ENCODE data around the gene CDKN2D. TPM values are rescaled to one million over a fixed set of nuclear protein-coding genes. Genes with fewer than 3 reads are reported as not detected.

Gene CDKN2D
- total RNA-seq, 1 experiment from 2014 or later = 13.8 TPM

DNA sequence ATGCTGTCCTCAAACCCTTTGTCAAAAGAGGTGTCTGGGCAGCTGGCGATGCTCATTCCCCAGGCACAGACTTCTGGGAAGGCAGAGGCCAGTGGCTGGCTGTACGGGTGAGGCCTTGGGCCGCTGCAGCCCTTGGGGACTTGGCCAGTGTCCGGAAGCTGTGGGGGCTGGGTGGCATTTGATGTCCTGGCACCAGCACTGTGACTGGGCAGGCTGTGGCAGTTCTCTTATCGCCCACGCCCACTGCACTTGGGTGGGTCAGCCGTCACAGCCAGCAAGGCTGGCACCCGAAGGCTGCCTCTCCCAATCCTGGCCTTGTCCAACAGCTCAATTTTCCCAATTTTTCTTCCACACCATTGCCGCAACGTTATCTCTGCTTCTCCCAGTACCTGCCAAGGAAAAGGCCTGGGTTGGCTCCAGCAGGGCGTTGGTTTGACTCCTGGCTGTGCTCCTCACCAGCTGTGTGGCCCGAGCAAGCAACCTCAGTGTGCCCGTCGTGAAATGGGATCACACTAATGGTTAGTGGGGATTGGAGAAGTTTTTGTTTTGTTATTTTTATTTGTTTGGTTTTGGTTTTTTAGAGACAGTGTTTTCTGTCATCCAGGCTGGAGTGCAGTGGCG is 43.8 kb upstream of the CDKN2D start:
- Histone ChIP-seq H3K9me3 (ENCODE audit: control insufficient read depth in 1 of 2, insufficient read depth in 1 of 2, low read depth in 1 of 2, low read length in 2 of 2) (no peaks in the 10 kb centered on the region), H3K27ac (ENCODE audit: low read depth, low read length) (no peak overlapping the region), H4K20me1 (ENCODE audit: insufficient read depth) (no peaks in the 10 kb centered on the region), H3K27me3 (ENCODE audit: insufficient read depth, low read length) (no peaks in the 10 kb centered on the region), H3K9me2 (ENCODE audit: insufficient read depth) (no peaks in the 10 kb centered on the region), H3K79me2 (ENCODE audit: insufficient read depth, low read length) (no peaks in the 10 kb centered on the region), H3K36me3 (ENCODE audit: control insufficient read depth in 1 of 2, insufficient read depth in 2 of 2, low read length in 2 of 2) (no peaks in the 10 kb centered on the region), H3K4me1 (ENCODE audit: control insufficient read depth in 1 of 2, insufficient read depth in 2 of 2, low read length in 2 of 2) (peaks cover 16 to 28% of the 10 kb centered on the region in 2 experiments), H3K9ac (ENCODE audit: low read length) (no peak overlapping the region), H3K4me3 (replicated peaks in 1 of 2; ENCODE audit: low read depth in 1 of 2, low read length in 2 of 2) (no peak overlapping the region), H3K4me2 (ENCODE audit: low read length) (no peak overlapping the region), H2AFZ (ENCODE audit: low read depth, low read length, poor library complexity, severe bottlenecking) (no peak overlapping the region)
- POLR2A ChIA-PET = no interaction called here
- RAD21 ChIA-PET (ENCODE audit: low non-redundant PET in 1 of 2, low total read pairs in 2 of 2, uncharacterized antibody in 2 of 2, unreplicated experiment in 2 of 2) = no interaction called here
- CTCF ChIA-PET = no interaction called here
- no peak for TF ChIP-seq SP1 (IDR thresholded peaks at IDR 0.05; ENCODE audit: low read depth)
- no peak for TF ChIP-seq ELF1 (IDR thresholded peaks at IDR 0.05; ENCODE audit: borderline replicate concordance, low read depth)
- no peak for TF ChIP-seq CBX3 (IDR thresholded peaks at IDR 0.05; ENCODE audit: low read depth)
- TF ChIP-seq, protein P1, sequence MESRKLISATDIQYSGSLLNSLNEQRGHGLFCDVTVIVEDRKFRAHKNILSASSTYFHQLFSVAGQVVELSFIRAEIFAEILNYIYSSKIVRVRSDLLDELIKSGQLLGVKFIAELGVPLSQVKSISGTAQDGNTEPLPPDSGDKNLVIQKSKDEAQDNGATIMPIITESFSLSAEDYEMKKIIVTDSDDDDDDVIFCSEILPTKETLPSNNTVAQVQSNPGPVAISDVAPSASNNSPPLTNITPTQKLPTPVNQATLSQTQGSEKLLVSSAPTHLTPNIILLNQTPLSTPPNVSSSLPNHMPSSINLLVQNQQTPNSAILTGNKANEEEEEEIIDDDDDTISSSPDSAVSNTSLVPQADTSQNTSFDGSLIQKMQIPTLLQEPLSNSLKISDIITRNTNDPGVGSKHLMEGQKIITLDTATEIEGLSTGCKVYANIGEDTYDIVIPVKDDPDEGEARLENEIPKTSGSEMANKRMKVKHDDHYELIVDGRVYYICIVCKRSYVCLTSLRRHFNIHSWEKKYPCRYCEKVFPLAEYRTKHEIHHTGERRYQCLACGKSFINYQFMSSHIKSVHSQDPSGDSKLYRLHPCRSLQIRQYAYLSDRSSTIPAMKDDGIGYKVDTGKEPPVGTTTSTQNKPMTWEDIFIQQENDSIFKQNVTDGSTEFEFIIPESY (IDR thresholded peaks at IDR 0.05; ENCODE audit: extremely low read depth, insufficient replicate concordance, low read length) = no peak
- no peak for TF ChIP-seq YY1 (IDR thresholded peaks at IDR 0.05; ENCODE audit: extremely low read depth, insufficient replicate concordance, low read depth, low read length)
- no peak for TF ChIP-seq SIN3A (IDR thresholded peaks at IDR 0.05; ENCODE audit: low read depth)
- TF ChIP-seq POLR2A (IDR thresholded peaks at IDR 0.05; ENCODE audit: borderline replicate concordance, extremely low read depth, insufficient read depth, insufficient read length) = no peak
- no peak for TF ChIP-seq FOSL1 (IDR thresholded peaks at IDR 0.05; ENCODE audit: low read depth)
- DNase-seq (ENCODE audit: low read depth, low spot score) (no peak), ATAC-seq (no peak)
- BruUV-seq (replicated peaks) = no TSS peak
- intact Hi-C loops (cut with micrococcal nuclease) = no loop called here

- POLR2A ChIA-PET = no interaction called here
- Histone ChIP-seq H3K36me3 (ENCODE audit: control insufficient read depth in 1 of 2, insufficient read depth in 2 of 2, low read length in 2 of 2) (no peaks in the 10 kb centered on the region), H3K9me3 (ENCODE audit: control insufficient read depth in 1 of 2, insufficient read depth in 1 of 2, low read depth in 1 of 2, low read length in 2 of 2) (no peaks in the 10 kb centered on the region), H4K20me1 (ENCODE audit: insufficient read depth) (no peaks in the 10 kb centered on the region), H3K4me1 (ENCODE audit: control insufficient read depth in 1 of 2, insufficient read depth in 2 of 2, low read length in 2 of 2) (peaks cover 9 to 21% of the 10 kb centered on the region in 2 experiments), H3K79me2 (ENCODE audit: insufficient read depth, low read length) (no peaks in the 10 kb centered on the region), H3K4me2 (ENCODE audit: low read length) (no peak overlapping the region), H3K4me3 (replicated peaks in 1 of 2; ENCODE audit: low read depth in 1 of 2, low read length in 2 of 2) (no peak overlapping the region), H3K9me2 (ENCODE audit: insufficient read depth) (no peaks in the 10 kb centered on the region), H3K27ac (ENCODE audit: low read depth, low read length) (no peak overlapping the region), H2AFZ (ENCODE audit: low read depth, low read length, poor library complexity, severe bottlenecking) (no peak overlapping the region), H3K9ac (ENCODE audit: low read length) (no peak overlapping the region), H3K27me3 (ENCODE audit: insufficient read depth, low read length) (no peaks in the 10 kb centered on the region)
- RAD21 ChIA-PET (ENCODE audit: low non-redundant PET in 1 of 2, low total read pairs in 2 of 2, uncharacterized antibody in 2 of 2, unreplicated experiment in 2 of 2) = no interaction called here
- DNase-seq (ENCODE audit: low read depth, low spot score) (no peak), ATAC-seq (no peak)
- CTCF ChIA-PET = no interaction called here
- no peak for TF ChIP-seq EZH2 (IDR thresholded peaks at IDR 0.05)
- no peak for TF ChIP-seq POLR2A (IDR thresholded peaks at IDR 0.05; ENCODE audit: borderline replicate concordance, extremely low read depth, insufficient read depth, insufficient read length)
- TF ChIP-seq SP1 (IDR thresholded peaks at IDR 0.05; ENCODE audit: low read depth) = no peak
- TF ChIP-seq, protein P2, sequence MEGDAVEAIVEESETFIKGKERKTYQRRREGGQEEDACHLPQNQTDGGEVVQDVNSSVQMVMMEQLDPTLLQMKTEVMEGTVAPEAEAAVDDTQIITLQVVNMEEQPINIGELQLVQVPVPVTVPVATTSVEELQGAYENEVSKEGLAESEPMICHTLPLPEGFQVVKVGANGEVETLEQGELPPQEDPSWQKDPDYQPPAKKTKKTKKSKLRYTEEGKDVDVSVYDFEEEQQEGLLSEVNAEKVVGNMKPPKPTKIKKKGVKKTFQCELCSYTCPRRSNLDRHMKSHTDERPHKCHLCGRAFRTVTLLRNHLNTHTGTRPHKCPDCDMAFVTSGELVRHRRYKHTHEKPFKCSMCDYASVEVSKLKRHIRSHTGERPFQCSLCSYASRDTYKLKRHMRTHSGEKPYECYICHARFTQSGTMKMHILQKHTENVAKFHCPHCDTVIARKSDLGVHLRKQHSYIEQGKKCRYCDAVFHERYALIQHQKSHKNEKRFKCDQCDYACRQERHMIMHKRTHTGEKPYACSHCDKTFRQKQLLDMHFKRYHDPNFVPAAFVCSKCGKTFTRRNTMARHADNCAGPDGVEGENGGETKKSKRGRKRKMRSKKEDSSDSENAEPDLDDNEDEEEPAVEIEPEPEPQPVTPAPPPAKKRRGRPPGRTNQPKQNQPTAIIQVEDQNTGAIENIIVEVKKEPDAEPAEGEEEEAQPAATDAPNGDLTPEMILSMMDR (IDR thresholded peaks at IDR 0.05 in 2 of 3, conservative IDR thresholded peaks at IDR 0.05 in 1 of 3; ENCODE audit: borderline replicate concordance in 1 of 3, insufficient read depth in 1 of 3, low read depth in 2 of 3, low read length in 2 of 3) = no peak
- intact Hi-C loops (cut with micrococcal nuclease) = no loop called here
- BruUV-seq (replicated peaks) = no TSS peak
Measured at GRCh38 chr19:10611907-10612306, 43.1 kb upstream of the CDKN2D start.

Measured in HCT116 (cell line).